ENCODE data around the gene SYNDIG1. TPM values are rescaled to one million over a fixed set of nuclear protein-coding genes. Genes with fewer than 3 reads are reported as not detected.

SYNDIG1 gene
- total RNA-seq, 1 donor from 2014 or later, result 5.7 TPM

DNA sequence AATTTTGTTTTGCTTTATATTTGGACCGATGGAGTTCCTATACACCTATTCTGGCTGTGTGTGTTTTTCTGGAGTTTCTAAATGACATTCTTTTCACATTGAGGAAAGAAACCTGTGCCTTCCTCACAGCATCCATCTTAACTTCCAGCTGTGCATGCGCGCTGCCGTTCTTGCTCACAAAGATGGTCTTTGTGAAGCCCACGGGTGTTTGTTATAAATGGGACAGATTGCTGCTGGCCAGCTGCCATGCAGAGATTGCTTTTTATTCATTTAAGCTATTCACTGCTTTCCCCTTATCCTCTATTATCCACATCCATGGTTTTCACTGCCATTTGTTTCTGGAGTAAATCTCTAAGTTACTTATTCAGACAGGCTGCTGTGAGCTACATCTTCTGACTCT is 54.2 kb downstream of the SYNDIG1 start:
- no peak for FAIRE-seq
- no peaks in the 10 kb centered on the region for H3K9me3 Mint-ChIP-seq (ENCODE audit: unreplicated experiment)

DNA sequence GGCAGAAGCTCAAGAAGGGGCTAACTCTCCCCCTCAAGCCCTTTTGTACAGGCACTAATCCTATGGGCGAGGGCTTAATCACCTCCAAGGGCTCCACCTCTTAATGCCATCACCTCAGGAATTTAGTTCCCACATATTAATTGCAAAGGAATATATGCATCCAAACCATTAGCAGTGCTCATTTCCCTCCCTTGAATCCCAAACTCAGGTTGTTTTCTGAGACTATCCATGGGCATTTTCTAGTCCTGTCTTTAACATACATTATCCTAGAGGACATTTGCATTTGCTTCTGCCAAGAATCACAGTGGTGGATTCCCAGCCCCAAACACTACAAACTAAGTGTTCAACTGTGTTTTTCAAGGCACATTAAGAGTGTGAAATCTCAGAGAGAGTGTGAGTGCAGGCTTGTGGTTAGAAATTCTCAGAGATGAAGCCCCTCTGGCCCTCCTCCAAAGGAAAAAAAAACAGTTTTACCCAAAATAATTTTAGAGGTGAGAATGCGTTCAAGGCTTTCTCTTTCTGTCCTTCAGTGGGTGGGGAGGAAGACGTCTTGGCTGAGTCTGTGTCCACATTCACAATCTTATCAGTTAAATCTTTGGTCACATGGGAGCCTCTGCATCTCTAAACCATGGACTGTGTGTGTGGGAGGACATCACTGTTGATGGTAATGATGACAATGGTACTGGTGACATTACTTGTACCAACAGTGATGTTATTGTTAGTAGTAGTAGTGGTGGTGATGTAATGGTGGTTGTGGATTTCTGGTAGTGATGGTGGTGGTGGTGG is 59.3 kb downstream of the SYNDIG1 start:
- H3K27ac ChIP-seq (ENCODE audit: low read depth, low read length), result no peak overlapping the region
- Mint-ChIP-seq H3K27me3 (ENCODE audit: low read depth, unreplicated experiment) (no peaks in the 10 kb centered on the region), H3K27ac (ENCODE audit: unreplicated experiment) (no peak overlapping the region), H3K4me1 (ENCODE audit: low read depth, unreplicated experiment) (peaks cover 7% of the 10 kb centered on the region), H3K9me3 (ENCODE audit: unreplicated experiment) (peaks cover 2% of the 10 kb centered on the region), H3K36me3 (ENCODE audit: low read depth, unreplicated experiment) (peaks cover 6% of the 10 kb centered on the region), H3K4me3 (ENCODE audit: unreplicated experiment) (no peak overlapping the region)
- H4K20me1 ChIP-seq (ENCODE audit: insufficient read depth, low read length), result no peaks in the 10 kb centered on the region
- H3K79me2 ChIP-seq (ENCODE audit: insufficient read depth, low read length), result peaks cover 9% of the 10 kb centered on the region
- no peak overlapping the region for H3K4me3 ChIP-seq (ENCODE audit: insufficient read depth, low read depth, low read length)
- H3K9ac ChIP-seq (ENCODE audit: low read length), result no peak overlapping the region
- TF ChIP-seq, protein P1, sequence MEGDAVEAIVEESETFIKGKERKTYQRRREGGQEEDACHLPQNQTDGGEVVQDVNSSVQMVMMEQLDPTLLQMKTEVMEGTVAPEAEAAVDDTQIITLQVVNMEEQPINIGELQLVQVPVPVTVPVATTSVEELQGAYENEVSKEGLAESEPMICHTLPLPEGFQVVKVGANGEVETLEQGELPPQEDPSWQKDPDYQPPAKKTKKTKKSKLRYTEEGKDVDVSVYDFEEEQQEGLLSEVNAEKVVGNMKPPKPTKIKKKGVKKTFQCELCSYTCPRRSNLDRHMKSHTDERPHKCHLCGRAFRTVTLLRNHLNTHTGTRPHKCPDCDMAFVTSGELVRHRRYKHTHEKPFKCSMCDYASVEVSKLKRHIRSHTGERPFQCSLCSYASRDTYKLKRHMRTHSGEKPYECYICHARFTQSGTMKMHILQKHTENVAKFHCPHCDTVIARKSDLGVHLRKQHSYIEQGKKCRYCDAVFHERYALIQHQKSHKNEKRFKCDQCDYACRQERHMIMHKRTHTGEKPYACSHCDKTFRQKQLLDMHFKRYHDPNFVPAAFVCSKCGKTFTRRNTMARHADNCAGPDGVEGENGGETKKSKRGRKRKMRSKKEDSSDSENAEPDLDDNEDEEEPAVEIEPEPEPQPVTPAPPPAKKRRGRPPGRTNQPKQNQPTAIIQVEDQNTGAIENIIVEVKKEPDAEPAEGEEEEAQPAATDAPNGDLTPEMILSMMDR (IDR thresholded peaks at IDR 0.05; ENCODE audit: insufficient read depth, low read depth, low read length), result no peak
- TF ChIP-seq EZH2 (IDR thresholded peaks at IDR 0.05; ENCODE audit: insufficient read depth, low read length), result no peak
- no peaks in the 10 kb centered on the region for H3K27me3 ChIP-seq (ENCODE audit: insufficient read depth, low read length)
- FAIRE-seq (no peak), DNase-seq (ENCODE audit: low read depth) (no peak)
- H3K4me2 ChIP-seq (ENCODE audit: low read length), result no peak overlapping the region
- no peak overlapping the region for H2AFZ ChIP-seq (ENCODE audit: low read depth, low read length)
- H3K36me3 ChIP-seq (ENCODE audit: insufficient read depth, low read length), result no peaks in the 10 kb centered on the region
- no peaks in the 10 kb centered on the region for H3K9me3 ChIP-seq (ENCODE audit: insufficient read depth, low read depth, low read length)
- peaks cover 5% of the 10 kb centered on the region for H3K4me1 ChIP-seq (ENCODE audit: insufficient read depth, low read length)

More for the DNA sequence above, 54.2 kb downstream of the SYNDIG1 start:
- DNase-seq (ENCODE audit: low read depth), result no peak
- H3K36me3 ChIP-seq (ENCODE audit: insufficient read depth, low read length), result no peaks in the 10 kb centered on the region
- H3K4me1 Mint-ChIP-seq (ENCODE audit: low read depth, unreplicated experiment), result peaks cover 15% of the 10 kb centered on the region
- H3K4me1 ChIP-seq (ENCODE audit: insufficient read depth, low read length), result no peaks in the 10 kb centered on the region
- H3K79me2 ChIP-seq (ENCODE audit: insufficient read depth, low read length), result no peaks in the 10 kb centered on the region
- no peaks in the 10 kb centered on the region for H3K36me3 Mint-ChIP-seq (ENCODE audit: low read depth, unreplicated experiment)
- no peak overlapping the region for H3K27ac Mint-ChIP-seq (ENCODE audit: unreplicated experiment)
- no peak overlapping the region for H3K4me3 Mint-ChIP-seq (ENCODE audit: unreplicated experiment)
- H3K27ac ChIP-seq (ENCODE audit: low read depth, low read length), result no peak overlapping the region
- H3K9ac ChIP-seq (ENCODE audit: low read length), result no peak overlapping the region
- H4K20me1 ChIP-seq (ENCODE audit: insufficient read depth, low read length), result no peaks in the 10 kb centered on the region
- H3K27me3 ChIP-seq (ENCODE audit: insufficient read depth, low read length), result no peaks in the 10 kb centered on the region
- no peak overlapping the region for H3K4me3 ChIP-seq (ENCODE audit: insufficient read depth, low read depth, low read length)
- no peak for TF ChIP-seq EZH2 (IDR thresholded peaks at IDR 0.05; ENCODE audit: insufficient read depth, low read length)
- TF ChIP-seq, protein P1 (IDR thresholded peaks at IDR 0.05; ENCODE audit: insufficient read depth, low read depth, low read length), result no peak
- no peak overlapping the region for H3K4me2 ChIP-seq (ENCODE audit: low read length)
- no peaks in the 10 kb centered on the region for H3K27me3 Mint-ChIP-seq (ENCODE audit: low read depth, unreplicated experiment)
- H3K9me3 ChIP-seq (ENCODE audit: insufficient read depth, low read depth, low read length), result no peaks in the 10 kb centered on the region
- H2AFZ ChIP-seq (ENCODE audit: low read depth, low read length), result no peak overlapping the region

GRCh38 chr20:24529369-24529719 is 59.9 kb downstream of the SYNDIG1 start:
- FAIRE-seq, result no peak
- TF ChIP-seq EZH2 (IDR thresholded peaks at IDR 0.05; ENCODE audit: insufficient read depth, low read length), result no peak
- H3K36me3 ChIP-seq (ENCODE audit: insufficient read depth, low read length), result no peaks in the 10 kb centered on the region
- Mint-ChIP-seq H3K9me3 (ENCODE audit: unreplicated experiment) (peaks cover 2% of the 10 kb centered on the region), H3K4me3 (ENCODE audit: unreplicated experiment) (no peak overlapping the region), H3K27me3 (ENCODE audit: low read depth, unreplicated experiment) (no peaks in the 10 kb centered on the region), H3K27ac (ENCODE audit: unreplicated experiment) (no peak overlapping the region), H3K36me3 (ENCODE audit: low read depth, unreplicated experiment) (peaks cover 6% of the 10 kb centered on the region), H3K4me1 (ENCODE audit: low read depth, unreplicated experiment) (peaks cover 7% of the 10 kb centered on the region)
- no peaks in the 10 kb centered on the region for H4K20me1 ChIP-seq (ENCODE audit: insufficient read depth, low read length)
- peaks cover 5% of the 10 kb centered on the region for H3K4me1 ChIP-seq (ENCODE audit: insufficient read depth, low read length)
- H3K4me2 ChIP-seq (ENCODE audit: low read length), result no peak overlapping the region
- no peaks in the 10 kb centered on the region for H3K9me3 ChIP-seq (ENCODE audit: insufficient read depth, low read depth, low read length)
- H3K79me2 ChIP-seq (ENCODE audit: insufficient read depth, low read length), result peaks cover 9% of the 10 kb centered on the region
- H3K27ac ChIP-seq (ENCODE audit: low read depth, low read length), result no peak overlapping the region
- no peak for DNase-seq (ENCODE audit: low read depth)
- H3K9ac ChIP-seq (ENCODE audit: low read length), result no peak overlapping the region
- H3K4me3 ChIP-seq (ENCODE audit: insufficient read depth, low read depth, low read length), result no peak overlapping the region
- H3K27me3 ChIP-seq (ENCODE audit: insufficient read depth, low read length), result no peaks in the 10 kb centered on the region
- H2AFZ ChIP-seq (ENCODE audit: low read depth, low read length), result no peak overlapping the region

Data from astrocyte (in vitro differentiated cells and primary cell).